ENCODE data around the gene CADM3.

DNA sequence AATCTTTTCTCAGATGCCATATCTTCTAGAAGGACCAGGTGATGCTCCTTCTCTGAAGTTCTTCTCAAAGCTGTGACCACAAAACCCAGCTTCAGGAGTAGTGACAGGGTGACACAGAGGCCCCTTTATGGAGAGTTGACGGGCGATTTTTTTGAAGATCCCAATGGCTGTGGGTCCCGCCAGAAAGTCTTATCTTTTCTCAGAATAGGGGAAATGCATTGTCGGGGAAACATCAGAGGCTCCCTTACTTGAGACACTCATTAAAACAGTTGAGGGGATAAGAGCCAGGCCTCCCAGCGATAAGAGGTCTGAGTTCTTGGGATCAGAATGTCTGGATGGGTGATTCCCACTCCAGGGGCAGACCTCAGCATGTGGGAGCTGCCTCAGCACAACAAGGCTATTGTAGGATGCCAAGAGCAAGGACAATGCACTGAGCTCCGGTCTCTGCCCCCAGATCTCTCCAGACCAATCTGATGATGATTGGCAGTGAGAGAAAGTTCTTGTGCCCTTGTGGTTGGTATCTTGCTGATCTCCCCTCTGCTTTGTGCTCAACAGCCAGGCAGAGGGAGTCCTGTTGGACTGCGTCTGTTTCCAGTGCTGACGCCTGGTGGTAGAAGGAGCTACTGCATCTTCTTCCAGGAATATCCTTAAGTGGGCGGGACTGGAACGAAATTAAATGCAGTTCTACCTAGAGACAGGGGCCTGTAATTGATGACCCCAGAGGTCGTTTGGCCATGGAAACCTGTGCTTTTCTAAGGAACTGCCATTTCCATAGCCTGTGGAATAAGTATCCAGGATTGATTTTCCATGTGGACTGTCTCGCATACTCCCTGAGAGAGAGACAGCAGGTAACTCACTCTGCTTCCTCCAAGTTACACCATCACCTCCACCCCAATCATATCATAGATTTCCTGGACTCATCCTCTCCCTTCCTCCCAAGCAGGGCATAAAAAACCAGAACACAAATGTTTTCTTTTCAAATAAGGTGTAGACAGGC, 26.4 kb downstream of the CADM3 start:
- TF ChIP-seq, protein P1, sequence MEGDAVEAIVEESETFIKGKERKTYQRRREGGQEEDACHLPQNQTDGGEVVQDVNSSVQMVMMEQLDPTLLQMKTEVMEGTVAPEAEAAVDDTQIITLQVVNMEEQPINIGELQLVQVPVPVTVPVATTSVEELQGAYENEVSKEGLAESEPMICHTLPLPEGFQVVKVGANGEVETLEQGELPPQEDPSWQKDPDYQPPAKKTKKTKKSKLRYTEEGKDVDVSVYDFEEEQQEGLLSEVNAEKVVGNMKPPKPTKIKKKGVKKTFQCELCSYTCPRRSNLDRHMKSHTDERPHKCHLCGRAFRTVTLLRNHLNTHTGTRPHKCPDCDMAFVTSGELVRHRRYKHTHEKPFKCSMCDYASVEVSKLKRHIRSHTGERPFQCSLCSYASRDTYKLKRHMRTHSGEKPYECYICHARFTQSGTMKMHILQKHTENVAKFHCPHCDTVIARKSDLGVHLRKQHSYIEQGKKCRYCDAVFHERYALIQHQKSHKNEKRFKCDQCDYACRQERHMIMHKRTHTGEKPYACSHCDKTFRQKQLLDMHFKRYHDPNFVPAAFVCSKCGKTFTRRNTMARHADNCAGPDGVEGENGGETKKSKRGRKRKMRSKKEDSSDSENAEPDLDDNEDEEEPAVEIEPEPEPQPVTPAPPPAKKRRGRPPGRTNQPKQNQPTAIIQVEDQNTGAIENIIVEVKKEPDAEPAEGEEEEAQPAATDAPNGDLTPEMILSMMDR (conservative IDR thresholded peaks at IDR 0.05; ENCODE audit: low read depth in 2 of 2), result peak; percentile 89 to 94
- no peak for TF ChIP-seq EZH2 (IDR thresholded peaks at IDR 0.05; ENCODE audit: low read depth, unreplicated experiment)
- peak; percentile 17; the same call in 1 of the 2 replicates for TF ChIP-seq CREB1 (CRISPR knock-in tag; IDR thresholded peaks at IDR 0.05; ENCODE audit: low read depth)
- no peak for TF ChIP-seq POLR2AphosphoS5 (IDR thresholded peaks at IDR 0.05; ENCODE audit: low read depth)
- TF ChIP-seq, protein P2, sequence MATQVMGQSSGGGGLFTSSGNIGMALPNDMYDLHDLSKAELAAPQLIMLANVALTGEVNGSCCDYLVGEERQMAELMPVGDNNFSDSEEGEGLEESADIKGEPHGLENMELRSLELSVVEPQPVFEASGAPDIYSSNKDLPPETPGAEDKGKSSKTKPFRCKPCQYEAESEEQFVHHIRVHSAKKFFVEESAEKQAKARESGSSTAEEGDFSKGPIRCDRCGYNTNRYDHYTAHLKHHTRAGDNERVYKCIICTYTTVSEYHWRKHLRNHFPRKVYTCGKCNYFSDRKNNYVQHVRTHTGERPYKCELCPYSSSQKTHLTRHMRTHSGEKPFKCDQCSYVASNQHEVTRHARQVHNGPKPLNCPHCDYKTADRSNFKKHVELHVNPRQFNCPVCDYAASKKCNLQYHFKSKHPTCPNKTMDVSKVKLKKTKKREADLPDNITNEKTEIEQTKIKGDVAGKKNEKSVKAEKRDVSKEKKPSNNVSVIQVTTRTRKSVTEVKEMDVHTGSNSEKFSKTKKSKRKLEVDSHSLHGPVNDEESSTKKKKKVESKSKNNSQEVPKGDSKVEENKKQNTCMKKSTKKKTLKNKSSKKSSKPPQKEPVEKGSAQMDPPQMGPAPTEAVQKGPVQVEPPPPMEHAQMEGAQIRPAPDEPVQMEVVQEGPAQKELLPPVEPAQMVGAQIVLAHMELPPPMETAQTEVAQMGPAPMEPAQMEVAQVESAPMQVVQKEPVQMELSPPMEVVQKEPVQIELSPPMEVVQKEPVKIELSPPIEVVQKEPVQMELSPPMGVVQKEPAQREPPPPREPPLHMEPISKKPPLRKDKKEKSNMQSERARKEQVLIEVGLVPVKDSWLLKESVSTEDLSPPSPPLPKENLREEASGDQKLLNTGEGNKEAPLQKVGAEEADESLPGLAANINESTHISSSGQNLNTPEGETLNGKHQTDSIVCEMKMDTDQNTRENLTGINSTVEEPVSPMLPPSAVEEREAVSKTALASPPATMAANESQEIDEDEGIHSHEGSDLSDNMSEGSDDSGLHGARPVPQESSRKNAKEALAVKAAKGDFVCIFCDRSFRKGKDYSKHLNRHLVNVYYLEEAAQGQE (IDR thresholded peaks at IDR 0.05; ENCODE audit: unreplicated experiment), result no peak
- TF ChIP-seq EZH2phosphoT487 (IDR thresholded peaks at IDR 0.05; ENCODE audit: unreplicated experiment), result no peak
- TF ChIP-seq STAT1 (IDR thresholded peaks at IDR 0.05; ENCODE audit: unreplicated experiment), result no peak
- no peak for TF ChIP-seq JUNB (IDR thresholded peaks at IDR 0.05; ENCODE audit: unreplicated experiment)
- no peak for TF ChIP-seq ZNF331 (CRISPR knock-in tag; IDR thresholded peaks at IDR 0.05; ENCODE audit: low read depth)
- no peak for TF ChIP-seq ZNF114 (CRISPR knock-in tag; IDR thresholded peaks at IDR 0.05)
- no peak for TF ChIP-seq NANOG (IDR thresholded peaks at IDR 0.05; ENCODE audit: borderline replicate concordance)
- TF ChIP-seq, protein P3, sequence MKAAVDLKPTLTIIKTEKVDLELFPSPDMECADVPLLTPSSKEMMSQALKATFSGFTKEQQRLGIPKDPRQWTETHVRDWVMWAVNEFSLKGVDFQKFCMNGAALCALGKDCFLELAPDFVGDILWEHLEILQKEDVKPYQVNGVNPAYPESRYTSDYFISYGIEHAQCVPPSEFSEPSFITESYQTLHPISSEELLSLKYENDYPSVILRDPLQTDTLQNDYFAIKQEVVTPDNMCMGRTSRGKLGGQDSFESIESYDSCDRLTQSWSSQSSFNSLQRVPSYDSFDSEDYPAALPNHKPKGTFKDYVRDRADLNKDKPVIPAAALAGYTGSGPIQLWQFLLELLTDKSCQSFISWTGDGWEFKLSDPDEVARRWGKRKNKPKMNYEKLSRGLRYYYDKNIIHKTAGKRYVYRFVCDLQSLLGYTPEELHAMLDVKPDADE (IDR thresholded peaks at IDR 0.05), result no peak
